Measurements from ENCODE around the gene HIBADH. TPM values are rescaled to one million over a fixed set of nuclear protein-coding genes. Genes with fewer than 3 reads are reported as not detected.

HIBADH gene
- polyA plus RNA-seq, 1 donor (not counting 4 experiments of a cell fraction or from before 2014, with no cell fraction given), result 42.6 TPM

DNA sequence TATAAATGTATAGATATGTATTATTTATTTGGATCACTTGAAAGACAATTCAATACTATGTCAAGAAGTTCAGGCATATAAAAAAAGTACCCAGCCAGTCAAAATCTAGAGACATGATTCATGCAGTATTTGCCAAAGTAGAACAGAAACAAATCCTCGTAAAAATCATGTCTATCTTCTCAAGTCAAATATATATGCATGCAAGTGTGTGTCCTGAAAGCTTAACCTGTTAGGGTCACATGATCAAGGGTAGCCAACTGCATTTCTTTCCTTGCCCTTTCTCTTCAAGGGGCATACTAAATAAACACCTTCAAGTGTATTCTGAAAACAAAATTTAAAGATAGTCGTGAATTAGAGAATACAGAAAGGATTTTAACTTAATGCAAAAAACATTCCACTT is 107.0 kb downstream of the HIBADH start:
- peaks cover 7% of the 10 kb centered on the region for H3K4me1 ChIP-seq (ENCODE audit: control insufficient read depth, extremely low read depth, insufficient read depth, low read length)
- H2AFZ ChIP-seq (ENCODE audit: control insufficient read depth, low read length), result no peak overlapping the region
- H4K20me1 ChIP-seq (ENCODE audit: control insufficient read depth, extremely low read depth, insufficient read depth, low read length), result no peaks in the 10 kb centered on the region
- FAIRE-seq (no peak), DNase-seq (ENCODE audit: low read depth, low spot score) (no peak)
- no peak overlapping the region for H3K9ac ChIP-seq (ENCODE audit: control insufficient read depth, extremely low read depth, insufficient read depth, low read length)
- TF ChIP-seq, protein P1, sequence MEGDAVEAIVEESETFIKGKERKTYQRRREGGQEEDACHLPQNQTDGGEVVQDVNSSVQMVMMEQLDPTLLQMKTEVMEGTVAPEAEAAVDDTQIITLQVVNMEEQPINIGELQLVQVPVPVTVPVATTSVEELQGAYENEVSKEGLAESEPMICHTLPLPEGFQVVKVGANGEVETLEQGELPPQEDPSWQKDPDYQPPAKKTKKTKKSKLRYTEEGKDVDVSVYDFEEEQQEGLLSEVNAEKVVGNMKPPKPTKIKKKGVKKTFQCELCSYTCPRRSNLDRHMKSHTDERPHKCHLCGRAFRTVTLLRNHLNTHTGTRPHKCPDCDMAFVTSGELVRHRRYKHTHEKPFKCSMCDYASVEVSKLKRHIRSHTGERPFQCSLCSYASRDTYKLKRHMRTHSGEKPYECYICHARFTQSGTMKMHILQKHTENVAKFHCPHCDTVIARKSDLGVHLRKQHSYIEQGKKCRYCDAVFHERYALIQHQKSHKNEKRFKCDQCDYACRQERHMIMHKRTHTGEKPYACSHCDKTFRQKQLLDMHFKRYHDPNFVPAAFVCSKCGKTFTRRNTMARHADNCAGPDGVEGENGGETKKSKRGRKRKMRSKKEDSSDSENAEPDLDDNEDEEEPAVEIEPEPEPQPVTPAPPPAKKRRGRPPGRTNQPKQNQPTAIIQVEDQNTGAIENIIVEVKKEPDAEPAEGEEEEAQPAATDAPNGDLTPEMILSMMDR (optimal IDR thresholded peaks at IDR 0.05 in 1 of 3, IDR thresholded peaks at IDR 0.05 in 1 of 3, conservative IDR thresholded peaks at IDR 0.05 in 1 of 3; ENCODE audit: extremely low read depth in 1 of 3, insufficient read depth in 2 of 3, low read length in 3 of 3), result no peak
- no peak for TF ChIP-seq EZH2 (IDR thresholded peaks at IDR 0.05; ENCODE audit: low read length)
- no peaks in the 10 kb centered on the region for H3K36me3 ChIP-seq (ENCODE audit: control insufficient read depth in 2 of 2, extremely low read depth in 1 of 2, insufficient read depth in 2 of 2, low read length in 2 of 2)
- H3K4me3 ChIP-seq (ENCODE audit: control insufficient read depth in 2 of 3, extremely low read depth in 1 of 3, insufficient read depth in 2 of 3, low read depth in 1 of 3, low read length in 3 of 3), result no peak overlapping the region
- peak overlapping the region; percentile 22 for H3K4me2 ChIP-seq (ENCODE audit: control insufficient read depth, extremely low read depth, insufficient read depth, low read depth, low read length)
- no peaks in the 10 kb centered on the region for H3K27me3 ChIP-seq (ENCODE audit: control insufficient read depth, extremely low read depth, insufficient read depth, low read length)
- H3K9me3 ChIP-seq (ENCODE audit: control insufficient read depth, low read depth, low read length), result no peaks in the 10 kb centered on the region
- no peaks in the 10 kb centered on the region for H3K79me2 ChIP-seq (ENCODE audit: control insufficient read depth, insufficient read depth, low read length)
- dilution Hi-C loops (cut with MboI; ENCODE audit: extremely low pct_ligation_motif_present, low sequenced_read_pairs), result no loop called here
- no peaks in the 10 kb centered on the region for H3K9me1 ChIP-seq (ENCODE audit: control insufficient read depth, extremely low read depth, insufficient read depth, low read length)
- H3K27ac ChIP-seq (ENCODE audit: control insufficient read depth, insufficient read depth, low read length), result no peak overlapping the region

DNA sequence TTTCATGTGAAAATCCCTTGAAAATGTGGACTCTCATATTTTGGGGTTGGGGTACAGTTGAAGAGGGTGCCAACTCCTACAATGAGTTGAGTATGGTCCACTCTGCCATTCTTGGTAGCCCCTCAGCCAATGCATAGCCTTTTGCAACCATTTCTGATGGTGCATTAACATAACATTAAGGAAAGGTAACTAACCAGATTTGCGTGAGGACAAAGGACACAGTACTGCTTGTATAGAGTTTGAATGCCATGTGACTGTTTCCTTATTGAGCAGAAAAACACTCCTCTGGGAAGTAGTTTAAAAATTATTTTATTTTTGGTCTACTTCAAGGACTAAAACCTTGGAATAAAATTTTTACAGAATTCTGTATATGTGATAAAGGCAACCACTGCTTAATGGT is 107.9 kb downstream of the HIBADH start:
- Histone ChIP-seq H2AFZ (ENCODE audit: control insufficient read depth, low read length) (no peak overlapping the region), H3K4me3 (ENCODE audit: control insufficient read depth in 2 of 3, extremely low read depth in 1 of 3, insufficient read depth in 2 of 3, low read depth in 1 of 3, low read length in 3 of 3) (no peak overlapping the region), H3K9ac (ENCODE audit: control insufficient read depth, extremely low read depth, insufficient read depth, low read length) (no peak overlapping the region), H3K9me3 (ENCODE audit: control insufficient read depth, low read depth, low read length) (no peaks in the 10 kb centered on the region), H4K20me1 (ENCODE audit: control insufficient read depth, extremely low read depth, insufficient read depth, low read length) (no peaks in the 10 kb centered on the region), H3K79me2 (ENCODE audit: control insufficient read depth, insufficient read depth, low read length) (no peaks in the 10 kb centered on the region), H3K4me1 (ENCODE audit: control insufficient read depth, extremely low read depth, insufficient read depth, low read length) (peaks cover 7% of the 10 kb centered on the region), H3K36me3 (ENCODE audit: control insufficient read depth in 2 of 2, extremely low read depth in 1 of 2, insufficient read depth in 2 of 2, low read length in 2 of 2) (no peaks in the 10 kb centered on the region), H3K27me3 (ENCODE audit: control insufficient read depth, extremely low read depth, insufficient read depth, low read length) (no peaks in the 10 kb centered on the region), H3K27ac (ENCODE audit: control insufficient read depth, insufficient read depth, low read length) (no peak overlapping the region), H3K4me2 (ENCODE audit: control insufficient read depth, extremely low read depth, insufficient read depth, low read depth, low read length) (no peak overlapping the region), H3K9me1 (ENCODE audit: control insufficient read depth, extremely low read depth, insufficient read depth, low read length) (no peaks in the 10 kb centered on the region)
- dilution Hi-C loops (cut with MboI; ENCODE audit: extremely low pct_ligation_motif_present, low sequenced_read_pairs), result no loop called here
- FAIRE-seq (peak; percentile 39), DNase-seq (ENCODE audit: low read depth, low spot score) (no peak)
- TF ChIP-seq, protein P1 (optimal IDR thresholded peaks at IDR 0.05 in 1 of 3, IDR thresholded peaks at IDR 0.05 in 1 of 3, conservative IDR thresholded peaks at IDR 0.05 in 1 of 3; ENCODE audit: extremely low read depth in 1 of 3, insufficient read depth in 2 of 3, low read length in 3 of 3), result no peak
- no peak for TF ChIP-seq EZH2 (IDR thresholded peaks at IDR 0.05; ENCODE audit: low read length)
